ENCODE data around the gene TXNRD2.

The TXNRD2 gene

GRCh38 chr22:19897726-19898125 lies 43.9 kb downstream of the TXNRD2 start:
- peaks cover 5% of the 10 kb centered on the region for H3K36me3 Mint-ChIP-seq
- no peak overlapping the region for H3K4me3 Mint-ChIP-seq
- H3K27ac Mint-ChIP-seq: no peak overlapping the region
- no peaks in the 10 kb centered on the region for H3K9me3 Mint-ChIP-seq
- CTCF ChIA-PET: interaction anchor here (1.9 to 4.6 kb wide), 3 partner anchors 8 to 168 kb away, joined by 5 to 16 read pairs (median 8); no protein-coding TSS in a partner anchor
- DNase-seq: no peak
- H3K4me1 Mint-ChIP-seq: peaks cover 38% of the 10 kb centered on the region
- H3K27me3 Mint-ChIP-seq: no peaks in the 10 kb centered on the region

- CTCF ChIA-PET: interaction anchor here (1.1 to 4.6 kb wide), 4 partner anchors 9 to 167 kb away, joined by 5 to 16 read pairs (median 7); no protein-coding TSS in a partner anchor
Observed at GRCh38 chr22:19896665-19897355, 44.8 kb downstream of the TXNRD2 start.

GRCh38 chr22:19895160-19895849 lies 46.3 kb downstream of the TXNRD2 start:
- no peak for DNase-seq
- peak overlapping the region; percentile 49 for H3K27ac Mint-ChIP-seq
- no peaks in the 10 kb centered on the region for H3K9me3 Mint-ChIP-seq
- H3K4me1 Mint-ChIP-seq: peaks cover 62% of the 10 kb centered on the region
- H3K27me3 Mint-ChIP-seq: no peaks in the 10 kb centered on the region
- CTCF ChIA-PET: interaction anchor here (1.1 kb wide), 1 partner anchor 8 kb away, joined by 6 read pairs; no protein-coding TSS in a partner anchor
- H3K4me3 Mint-ChIP-seq: no peak overlapping the region
- peaks cover 5% of the 10 kb centered on the region for H3K36me3 Mint-ChIP-seq

More at GRCh38 chr22:19896665-19897355, 44.8 kb downstream of the TXNRD2 start:
- DNase-seq: peak; percentile 34
- Mint-ChIP-seq H3K4me1 (peaks cover 47% of the 10 kb centered on the region), H3K4me3 (no peak overlapping the region), H3K27me3 (no peaks in the 10 kb centered on the region), H3K36me3 (peaks cover 5% of the 10 kb centered on the region), H3K9me3 (no peaks in the 10 kb centered on the region), H3K27ac (peak overlapping the region; percentile 37)

- Mint-ChIP-seq H3K36me3 (peaks cover 4% of the 10 kb centered on the region), H3K27me3 (no peaks in the 10 kb centered on the region), H3K4me1 (peaks cover 70% of the 10 kb centered on the region), H3K9me3 (no peaks in the 10 kb centered on the region), H3K4me3 (no peak overlapping the region), H3K27ac (peak overlapping the region; percentile 93)
- DNase-seq: no peak
- CTCF ChIA-PET: no interaction called here
Observed at GRCh38 chr22:19893363-19893762, 48.3 kb downstream of the TXNRD2 start.

- H3K36me3 Mint-ChIP-seq: peaks cover 4% of the 10 kb centered on the region
- no peak overlapping the region for H3K4me3 Mint-ChIP-seq
- H3K27me3 Mint-ChIP-seq: no peaks in the 10 kb centered on the region
- CTCF ChIA-PET: interaction anchor here (1.4 kb wide), 1 partner anchor 37 kb away, joined by 7 read pairs; no protein-coding TSS in a partner anchor
- H3K4me1 Mint-ChIP-seq: peaks cover 71% of the 10 kb centered on the region
- peak overlapping the region; percentile 93 for H3K27ac Mint-ChIP-seq
- no peak for DNase-seq
- no peaks in the 10 kb centered on the region for H3K9me3 Mint-ChIP-seq
Observed at GRCh38 chr22:19892925-19893324, 48.7 kb downstream of the TXNRD2 start.

GRCh38 chr22:19892257-19892879 lies 49.2 kb downstream of the TXNRD2 start:
- CTCF ChIA-PET: interaction anchor here (0.7 to 1.4 kb wide), 2 partner anchors 37 to 38 kb away, joined by 3 to 7 read pairs; no protein-coding TSS in a partner anchor
- Mint-ChIP-seq H3K9me3 (no peaks in the 10 kb centered on the region), H3K27me3 (no peaks in the 10 kb centered on the region), H3K36me3 (peaks cover 4% of the 10 kb centered on the region), H3K27ac (peak overlapping the region; percentile 93), H3K4me1 (peaks cover 75% of the 10 kb centered on the region), H3K4me3 (peak overlapping the region; percentile 59)
- peak; percentile 67 for DNase-seq

- Mint-ChIP-seq H3K4me3 (peak overlapping the region; percentile 59), H3K27ac (peak overlapping the region; percentile 93), H3K27me3 (no peaks in the 10 kb centered on the region), H3K9me3 (no peaks in the 10 kb centered on the region), H3K36me3 (peaks cover 5% of the 10 kb centered on the region), H3K4me1 (peaks cover 78% of the 10 kb centered on the region)
- peak; percentile 85 for DNase-seq
- CTCF ChIA-PET: interaction anchor here (0.7 to 1.4 kb wide), 2 partner anchors 36 to 38 kb away, joined by 3 to 7 read pairs; no protein-coding TSS in a partner anchor
Observed at GRCh38 chr22:19891317-19892256, 50.0 kb downstream of the TXNRD2 start.

- H3K36me3 Mint-ChIP-seq: peaks cover 5% of the 10 kb centered on the region
- H3K4me3 Mint-ChIP-seq: no peak overlapping the region
- CTCF ChIA-PET: interaction anchor here (0.9 to 2.1 kb wide), 3 partner anchors 20 to 167 kb away, joined by 3 to 6 read pairs (median 4); partner anchors contain the start of gene GP1BB
- H3K27ac Mint-ChIP-seq: peak overlapping the region; percentile 93
- DNase-seq: no peak
- no peaks in the 10 kb centered on the region for H3K27me3 Mint-ChIP-seq
- H3K9me3 Mint-ChIP-seq: no peaks in the 10 kb centered on the region
- H3K4me1 Mint-ChIP-seq: peaks cover 78% of the 10 kb centered on the region
Observed at GRCh38 chr22:19890502-19891316, 50.9 kb downstream of the TXNRD2 start.

GRCh38 chr22:19889951-19890350 lies 51.7 kb downstream of the TXNRD2 start:
- H3K4me1 Mint-ChIP-seq: peaks cover 74% of the 10 kb centered on the region
- DNase-seq: no peak
- H3K27ac Mint-ChIP-seq: peak overlapping the region; percentile 75
- no peak overlapping the region for H3K4me3 Mint-ChIP-seq
- no peaks in the 10 kb centered on the region for H3K27me3 Mint-ChIP-seq
- peaks cover 5% of the 10 kb centered on the region for H3K36me3 Mint-ChIP-seq
- no peaks in the 10 kb centered on the region for H3K9me3 Mint-ChIP-seq
- CTCF ChIA-PET: interaction anchor here (0.9 to 2.1 kb wide), 3 partner anchors 20 to 166 kb away, joined by 3 to 6 read pairs (median 4); partner anchors contain the start of gene GP1BB

GRCh38 chr22:19888131-19888746 lies 53.4 kb downstream of the TXNRD2 start:
- Mint-ChIP-seq H3K4me1 (peaks cover 62% of the 10 kb centered on the region), H3K4me3 (no peak overlapping the region), H3K27ac (no peak overlapping the region), H3K9me3 (no peaks in the 10 kb centered on the region), H3K27me3 (no peaks in the 10 kb centered on the region), H3K36me3 (peaks cover 1% of the 10 kb centered on the region)
- CTCF ChIA-PET: interaction anchor here (0.7 to 2.2 kb wide), 3 partner anchors 8 to 158 kb away, joined by 4 to 11 read pairs (median 6); no protein-coding TSS in a partner anchor
- DNase-seq: no peak

- Mint-ChIP-seq H3K27me3 (no peaks in the 10 kb centered on the region), H3K4me3 (no peak overlapping the region), H3K36me3 (peaks cover 1% of the 10 kb centered on the region), H3K27ac (peak overlapping the region; percentile 91), H3K9me3 (no peaks in the 10 kb centered on the region), H3K4me1 (peaks cover 53% of the 10 kb centered on the region)
- no peak for DNase-seq
- CTCF ChIA-PET: interaction anchor here (1.1 to 2.2 kb wide), 3 partner anchors 9 to 157 kb away, joined by 3 to 11 read pairs (median 6); no protein-coding TSS in a partner anchor
Observed at GRCh38 chr22:19887256-19887985, 54.2 kb downstream of the TXNRD2 start.

All from activated naive CD4-positive, alpha-beta T cell treated with anti-CD3 and anti-CD28 coated beads, Interleukin-2, amount 10 ng/mL, durations not matched to agents 7 days and 5 days (primary cell).